NCI-H524 treated with DMSO at 0.1 percent for 48 hours (cell line): Measurements from ENCODE around the gene AP2S1.
"Not testable (repeated sequence)": the region's sequence is repeated elsewhere in the genome, so short reads cannot be mapped to it uniquely, and the experiment has no call there.

Experiments
- DNase-seq: peaks from one replicate; lab custom pipeline; 2025; lab: John Stamatoyannopoulos, UW

Gene AP2S1

DNA sequence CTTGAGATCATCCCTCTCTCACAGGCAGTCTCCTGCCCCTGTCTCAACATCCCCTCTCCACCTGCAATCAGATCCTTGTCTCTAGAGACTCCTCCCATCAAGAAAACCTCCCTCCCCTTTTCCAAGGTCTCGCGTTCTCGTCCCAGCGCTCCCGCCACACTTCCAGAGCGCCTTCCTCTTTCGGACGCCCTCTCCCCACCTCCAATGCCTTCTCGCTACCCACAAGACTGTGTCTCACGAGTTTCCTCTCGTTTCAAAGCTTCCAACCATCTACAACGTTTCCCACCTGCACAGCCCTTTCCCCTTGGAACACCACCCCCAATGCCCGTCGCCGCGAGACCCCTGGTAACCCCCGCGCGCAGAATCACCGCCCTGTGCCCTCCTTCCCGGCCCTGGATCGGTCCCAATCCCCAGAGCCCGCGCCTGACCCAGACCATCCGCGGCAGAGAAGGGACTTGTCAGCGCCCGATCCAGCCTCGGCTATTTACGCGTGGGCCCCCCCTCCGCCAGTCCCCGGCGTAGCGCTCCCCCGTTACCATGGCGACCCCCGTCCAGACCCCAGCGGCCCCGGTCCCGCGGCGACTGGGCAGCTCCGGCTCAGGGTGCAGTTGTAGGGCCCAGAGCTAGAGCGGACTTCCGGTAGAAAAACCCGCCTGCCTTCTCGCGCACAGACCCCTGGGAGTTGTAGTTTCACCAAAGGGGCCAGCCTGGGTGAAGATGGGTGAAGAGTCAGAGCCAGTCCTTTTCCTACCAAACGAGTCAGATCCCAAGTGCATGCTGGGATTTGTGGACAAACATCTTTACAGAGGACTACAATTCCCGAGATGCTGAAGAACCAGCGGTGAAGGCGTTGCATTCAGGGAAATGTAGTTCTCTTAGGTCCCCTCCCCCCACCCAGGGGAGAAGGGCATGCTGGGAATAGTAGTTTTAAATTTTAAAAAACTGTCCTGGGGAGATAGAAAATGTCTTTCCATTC is at the start of gene AP2S1:
Gene AP2S1 (minus strand): TSS at position 619 of the 976 bp plus-strand sequence. CDS start 80 bp downstream, at position 539.
- DNase-seq, result peak; percentile 95

DNA sequence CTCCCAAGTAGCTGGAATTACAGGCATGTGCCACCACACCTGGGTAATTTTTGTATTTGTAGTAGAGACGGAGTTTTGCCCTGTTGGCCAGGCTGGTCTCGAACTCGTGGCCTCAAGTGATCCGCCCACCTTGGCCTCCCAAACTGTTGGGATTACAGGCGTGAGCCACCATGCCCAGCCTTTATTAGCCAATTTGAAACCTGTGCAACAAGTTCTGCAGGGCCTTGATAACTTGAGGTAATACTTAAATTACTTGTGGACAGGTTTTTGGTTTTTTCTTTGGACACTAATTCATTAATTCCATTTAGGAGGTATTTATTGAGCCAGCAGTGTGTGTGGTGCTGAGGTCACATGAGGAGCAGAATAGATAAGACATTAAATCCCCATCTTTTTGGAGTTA is 49.7 kb upstream of the AP2S1 start:
- no peak for DNase-seq

DNA sequence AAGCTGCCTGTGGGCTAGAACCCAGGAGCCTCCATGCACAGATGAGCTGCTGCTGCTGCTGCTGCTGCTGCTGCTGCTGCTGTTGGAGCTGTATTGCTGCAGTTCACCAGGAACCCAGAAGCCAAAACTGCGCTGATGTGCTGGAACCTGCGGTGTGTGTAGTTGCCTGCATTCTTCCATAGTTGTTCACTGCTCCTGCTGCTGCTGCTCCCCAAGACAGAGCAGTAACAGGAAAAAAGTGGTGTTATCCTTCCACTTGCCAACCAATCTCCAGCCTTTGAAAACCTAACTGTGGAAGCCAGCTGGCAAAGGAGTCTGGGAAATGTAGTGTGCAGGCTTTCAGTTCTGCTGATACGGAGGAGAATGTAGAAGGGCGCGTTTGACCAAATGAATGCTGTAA is 48.1 kb upstream of the AP2S1 start:
- no peak for DNase-seq

DNA sequence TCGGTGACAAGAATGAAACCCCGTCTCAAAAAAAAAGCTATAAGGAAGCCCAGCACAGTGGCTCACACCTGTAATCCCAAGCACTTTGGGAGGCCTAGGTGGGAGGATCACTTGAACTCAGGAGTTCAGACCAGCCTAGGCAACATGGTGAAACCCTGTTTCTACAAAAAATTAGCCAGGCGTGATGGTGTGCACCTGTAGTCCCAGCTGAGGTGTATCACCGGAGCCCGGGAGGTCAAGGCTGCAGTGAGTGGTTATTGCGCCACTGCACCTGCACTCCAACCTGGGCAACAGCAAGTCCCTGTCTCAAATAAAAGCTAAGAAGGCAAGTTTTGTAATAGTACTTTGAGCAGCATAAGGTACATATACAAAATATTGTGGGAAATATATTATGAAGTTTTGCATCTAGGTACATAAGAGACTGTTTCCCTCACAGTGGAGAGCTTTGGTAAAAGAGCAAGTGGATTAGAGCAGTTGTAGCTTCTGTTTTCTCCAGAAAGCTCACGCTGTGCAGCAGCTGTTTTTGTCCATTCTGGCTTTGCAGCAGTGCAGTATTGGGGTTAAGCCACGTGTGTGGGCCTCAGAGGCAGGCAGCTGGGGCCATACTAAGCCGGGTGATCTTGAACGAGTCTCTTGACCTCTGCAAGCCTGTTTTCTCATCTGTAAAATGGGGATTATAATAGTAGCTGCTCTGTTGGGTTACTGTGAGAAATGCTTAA is 45.6 kb upstream of the AP2S1 start:
- peak; percentile 26 for DNase-seq

DNA sequence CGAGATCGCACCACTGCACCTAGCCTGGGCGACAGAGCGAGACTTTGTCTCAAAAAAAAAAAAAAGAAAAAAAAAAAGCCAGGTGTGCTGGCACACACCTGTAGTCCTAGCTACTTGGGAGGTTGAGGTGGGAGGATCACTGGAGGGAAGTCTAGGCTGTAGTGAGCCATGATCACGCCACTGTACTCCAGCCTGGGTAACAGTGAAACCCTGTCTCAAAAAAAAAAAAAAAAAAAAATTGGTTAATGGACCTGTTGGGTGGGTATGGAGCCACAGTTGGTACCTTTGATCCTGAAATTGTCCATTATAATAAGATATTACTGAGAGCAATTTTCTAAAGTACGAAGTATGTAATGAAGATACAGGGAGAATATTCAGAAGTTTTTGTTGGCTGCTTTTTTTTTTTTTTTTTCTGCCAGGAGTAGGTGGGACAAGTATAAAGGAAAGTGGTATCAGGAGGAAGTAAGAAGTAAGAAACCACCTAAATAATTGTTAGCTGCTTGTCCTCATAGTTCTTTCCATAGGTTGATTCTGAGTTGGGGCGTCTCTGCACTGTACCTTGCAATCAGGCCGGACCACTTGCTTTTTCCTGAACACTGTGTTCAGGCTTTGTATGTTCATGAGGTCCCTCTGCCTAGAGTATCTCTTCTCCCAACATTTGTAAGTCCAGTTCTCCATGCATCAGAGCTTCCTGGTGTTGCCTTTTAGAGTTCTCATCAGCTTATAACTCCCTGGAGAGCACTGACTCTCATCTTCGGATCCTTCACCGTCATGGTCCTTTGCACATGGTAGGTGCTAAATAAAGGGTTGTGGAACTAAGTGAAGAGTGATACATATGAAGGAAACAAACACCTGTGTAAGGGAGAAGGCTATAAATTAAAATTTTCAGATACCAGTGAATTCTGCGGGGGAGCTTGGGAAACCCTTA is 41.9 kb upstream of the AP2S1 start:
- DNase-seq, result no peak

DNA sequence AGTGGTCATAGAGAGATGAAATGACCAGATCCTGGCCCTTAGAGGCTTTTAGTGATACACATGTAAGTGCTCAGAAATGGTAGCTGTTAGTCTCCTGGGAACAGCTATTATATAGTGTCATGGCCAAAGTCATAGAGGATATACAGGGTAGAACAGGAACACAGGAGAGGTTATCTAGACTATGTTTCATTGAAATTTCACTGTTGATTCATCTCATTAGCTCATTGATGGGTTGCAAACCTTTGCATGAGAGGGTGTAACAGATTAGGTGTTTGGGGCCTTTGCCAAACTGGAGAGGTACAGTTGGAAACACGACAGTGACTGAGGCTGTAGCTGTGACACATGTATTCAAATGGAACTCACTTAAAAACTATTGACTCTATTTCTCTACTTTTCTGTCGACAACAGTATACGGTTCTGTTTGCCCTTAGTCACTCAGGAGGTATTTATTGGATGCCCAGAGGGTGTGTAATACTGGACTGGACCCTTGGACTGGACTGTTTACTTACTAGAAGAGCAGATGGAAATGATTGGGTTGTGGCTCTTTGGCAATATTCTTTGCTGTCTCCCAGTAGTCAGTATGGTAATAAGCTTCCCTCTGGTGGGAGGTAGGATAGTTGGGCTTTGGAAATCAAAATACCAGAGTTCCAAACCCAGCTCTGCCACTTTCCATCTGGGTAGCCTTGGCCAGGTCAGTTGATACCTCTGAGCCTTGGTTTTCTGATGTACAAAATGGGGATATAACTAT is 40.0 kb upstream of the AP2S1 start:
- no peak for DNase-seq

DNA sequence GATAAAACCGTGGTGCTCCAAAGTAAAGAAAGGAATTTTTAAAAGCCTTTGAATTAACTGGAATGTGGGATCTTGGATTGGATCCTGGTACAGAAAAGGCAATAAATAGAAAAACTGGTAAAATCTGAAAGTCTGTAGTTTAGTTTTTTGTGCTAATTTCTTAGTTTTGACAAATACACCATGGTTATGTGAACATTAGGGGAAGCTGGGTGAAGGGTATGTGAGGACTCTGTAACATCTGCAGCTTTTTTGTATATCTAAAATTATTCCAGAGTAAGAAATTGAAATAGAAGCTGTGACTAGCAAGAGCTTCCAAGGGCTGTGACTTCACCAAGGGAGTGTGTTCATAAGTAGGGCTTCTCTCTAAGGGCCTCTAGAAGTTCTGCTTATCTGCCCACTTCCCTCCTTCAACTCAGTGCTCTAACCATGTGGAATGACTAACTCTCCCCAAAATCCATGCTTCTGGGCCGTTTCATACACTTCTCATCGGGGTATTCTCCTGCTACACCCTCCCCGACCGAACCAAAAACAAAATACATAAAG is 36.7 kb upstream of the AP2S1 start:
- DNase-seq, result no peak

DNA sequence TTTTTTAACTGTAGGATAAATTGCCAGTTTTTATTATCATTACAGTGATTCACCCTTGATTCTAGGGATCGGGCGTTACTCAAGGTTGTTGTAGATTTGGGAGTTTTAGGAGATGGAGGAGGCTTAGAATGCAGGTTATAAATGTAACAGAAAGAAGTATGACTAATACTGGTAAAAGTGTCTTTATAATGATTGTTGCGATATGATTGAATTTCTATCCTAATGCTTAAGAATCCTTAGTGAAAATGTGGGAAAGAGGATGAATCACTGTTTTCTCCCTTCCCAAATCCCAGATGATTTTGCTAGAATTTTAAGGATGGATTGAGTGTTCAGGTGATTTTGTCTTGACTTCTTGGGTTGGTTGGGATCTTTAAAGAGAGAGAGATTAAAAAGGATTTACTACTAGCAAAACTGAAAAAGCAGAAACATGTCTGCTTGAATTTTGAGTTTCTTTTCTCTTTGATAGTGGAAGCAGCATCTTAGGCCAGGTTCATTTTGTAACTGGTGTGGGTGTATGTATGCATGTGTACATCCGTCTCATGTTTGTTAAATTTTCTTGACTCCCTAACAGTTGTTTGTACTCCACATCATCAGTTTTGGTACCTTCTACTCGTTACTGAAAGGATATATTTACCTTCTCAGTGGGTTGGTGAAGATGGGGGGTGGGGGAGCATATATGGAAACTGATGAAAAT is 36.0 kb upstream of the AP2S1 start:
- no peak for DNase-seq

DNA sequence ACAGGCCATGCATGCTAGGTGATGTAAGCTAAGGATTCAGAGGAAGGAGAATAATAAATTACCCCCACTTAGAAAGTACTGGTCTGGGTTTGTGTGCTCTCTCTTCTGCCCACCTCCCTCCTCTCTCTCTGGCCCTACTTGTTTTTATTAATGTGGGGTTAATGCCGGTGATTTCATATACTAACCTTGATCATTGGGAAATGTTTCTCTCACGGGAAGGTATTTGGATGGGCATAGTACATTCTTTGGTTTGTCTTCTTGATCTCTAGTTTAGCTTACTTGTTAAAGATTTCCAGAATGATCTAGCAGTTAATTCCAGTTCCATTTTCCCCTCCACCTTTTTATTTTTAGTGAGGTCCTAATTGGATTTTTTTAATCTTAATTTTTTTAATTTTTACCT is 34.8 kb upstream of the AP2S1 start:
- no peak for DNase-seq

DNA sequence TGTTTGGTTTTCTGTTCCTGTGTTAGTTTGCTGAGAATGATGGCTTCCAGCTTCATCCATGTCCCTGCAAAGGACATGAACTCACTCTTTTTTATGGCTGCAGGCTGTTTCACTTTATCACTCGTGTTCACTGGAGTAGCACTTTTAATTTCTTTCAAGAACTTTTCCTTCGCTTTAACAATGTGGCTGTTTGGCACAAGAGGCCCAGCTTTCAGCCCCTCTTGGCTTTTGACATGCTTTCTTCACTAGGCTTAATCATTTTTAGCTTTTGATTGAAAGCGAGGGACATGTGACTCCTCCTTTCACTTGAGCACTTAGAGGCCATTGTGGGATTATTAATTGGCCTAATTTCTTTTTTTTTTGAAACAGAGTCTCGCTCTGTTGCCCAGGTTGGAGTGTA is 32.1 kb upstream of the AP2S1 start:
- not testable (repeated sequence) for DNase-seq

DNA sequence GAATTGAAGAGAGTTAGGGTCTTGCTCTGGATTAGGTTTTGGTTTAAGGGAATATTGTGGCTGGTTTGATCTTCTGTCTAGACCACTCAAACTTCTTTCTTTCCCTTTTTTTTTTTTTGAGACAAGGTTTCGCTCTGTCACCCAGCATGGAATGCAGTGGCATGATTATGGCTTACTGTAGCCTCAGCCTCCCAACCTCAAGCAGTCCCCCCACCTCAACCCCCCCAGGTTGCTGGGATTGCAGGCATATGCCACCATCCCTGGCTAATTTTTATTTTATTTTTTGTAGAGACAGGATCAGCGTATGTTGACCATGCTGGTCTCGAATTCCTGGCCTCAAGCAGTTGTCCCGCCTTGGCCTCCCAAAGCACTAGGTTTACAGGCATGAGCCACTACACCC is 31.4 kb upstream of the AP2S1 start:
- no peak for DNase-seq

DNA sequence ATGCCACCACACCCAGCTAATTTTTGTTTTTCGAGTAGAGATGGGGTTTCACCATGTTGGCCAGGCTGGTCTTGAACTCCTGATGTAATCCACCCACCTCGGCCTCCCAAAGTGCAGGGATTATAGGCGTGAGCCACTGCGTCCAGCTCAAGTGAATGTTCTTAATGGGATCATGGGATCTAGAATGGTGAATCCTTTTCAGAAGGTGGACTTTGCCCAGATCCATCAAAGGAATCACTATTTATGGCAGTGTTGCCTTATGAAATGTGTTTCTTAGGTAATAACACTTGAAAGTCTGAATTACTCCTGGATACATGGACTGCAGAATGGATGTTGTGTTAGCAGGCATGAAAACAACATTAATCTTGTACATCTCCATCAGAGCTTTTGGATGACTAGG is 30.4 kb upstream of the AP2S1 start:
- DNase-seq, result no peak

DNA sequence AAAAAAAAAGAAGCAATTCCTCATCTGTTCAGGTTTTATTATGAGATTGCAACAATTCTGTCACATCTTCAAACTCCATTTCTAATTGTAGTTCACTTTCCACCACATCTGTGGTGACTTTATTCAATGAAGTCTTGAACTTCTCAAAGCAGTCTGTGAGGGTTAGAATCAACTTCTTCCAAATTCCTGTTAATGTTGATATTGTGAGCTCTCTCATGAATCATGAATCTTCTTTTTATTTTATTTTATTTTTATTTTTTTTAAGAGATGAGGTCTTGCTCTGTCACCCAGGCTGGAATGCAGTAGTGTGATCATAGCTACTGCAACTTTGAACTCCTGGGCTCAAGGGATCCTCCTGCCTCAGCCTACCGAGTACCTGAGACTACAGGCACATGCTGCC is 29.8 kb upstream of the AP2S1 start:
- DNase-seq, result no peak

DNA sequence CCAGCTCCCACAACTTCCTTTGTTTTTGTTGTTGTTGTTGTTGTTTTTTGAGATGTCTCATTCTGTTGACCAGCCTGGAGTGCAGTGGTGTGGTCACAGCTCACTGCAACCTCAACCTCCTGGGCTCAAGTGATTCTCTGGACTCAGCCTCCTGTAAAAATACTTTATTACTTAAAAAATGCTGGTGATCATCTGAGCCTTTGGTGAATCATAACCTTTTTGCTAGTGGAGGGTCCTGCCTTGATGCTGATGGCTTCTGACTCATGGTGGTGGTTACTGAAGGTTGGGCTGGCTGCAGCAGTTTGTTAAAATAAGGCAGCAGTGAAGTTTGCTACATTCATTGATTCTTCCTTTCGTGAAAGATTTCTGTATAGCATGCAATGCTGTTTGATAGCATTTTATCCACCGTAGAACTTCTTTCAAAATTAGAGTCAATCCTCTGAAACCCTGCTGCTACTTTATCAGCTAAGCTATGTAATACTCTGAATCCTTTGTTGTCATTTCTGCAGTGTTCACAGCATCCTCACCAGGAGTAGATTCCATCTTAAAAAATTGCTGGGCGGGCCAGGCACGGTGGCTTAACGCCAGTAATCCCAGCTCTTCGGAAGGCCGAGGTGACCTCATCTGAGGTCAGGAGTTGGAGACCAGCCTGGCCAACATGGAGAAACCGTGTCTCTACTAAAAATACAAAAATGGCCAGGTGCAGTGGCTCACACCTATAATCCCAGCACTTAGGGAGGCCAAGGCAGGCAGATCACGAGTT is 28.1 kb upstream of the AP2S1 start:
- DNase-seq, result no peak

DNA sequence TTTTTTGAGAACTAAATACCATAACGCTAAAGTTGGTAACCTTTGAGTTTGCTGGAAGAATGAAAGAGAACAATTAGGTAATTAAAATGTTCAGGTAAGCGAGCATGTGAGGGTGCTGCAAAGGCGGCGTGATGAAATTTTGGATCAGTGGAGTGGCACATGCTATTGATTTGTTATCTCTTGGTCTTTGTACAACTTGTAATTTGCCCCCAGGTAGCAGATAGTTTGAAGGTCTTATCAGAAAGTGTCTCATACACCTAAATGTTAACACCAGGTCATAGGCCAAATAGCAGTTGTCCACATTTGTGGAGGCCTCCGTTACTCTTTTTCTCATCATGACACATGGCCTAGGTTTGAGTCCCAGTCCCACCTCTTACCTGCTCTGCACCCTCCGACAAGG is 25.0 kb upstream of the AP2S1 start:
- no peak for DNase-seq

DNA sequence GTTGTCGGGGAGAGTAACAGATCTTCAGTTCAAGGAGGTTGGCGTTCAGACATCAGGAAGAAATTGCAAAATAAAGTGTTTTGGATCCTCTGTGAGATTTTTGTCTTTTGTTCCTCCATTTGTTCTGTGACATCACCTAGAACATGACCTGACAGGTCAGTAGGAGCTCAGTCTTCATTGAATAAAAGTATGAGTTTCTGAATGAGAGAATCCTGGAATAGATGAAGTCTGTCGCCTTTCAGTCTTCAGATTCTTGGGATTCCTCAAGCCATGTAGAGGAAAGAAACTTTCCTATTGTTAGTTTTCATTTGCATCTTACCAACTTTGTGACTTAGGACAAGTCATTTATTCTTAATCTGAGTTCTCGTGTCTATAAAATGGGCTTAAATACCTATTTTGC is 24.6 kb upstream of the AP2S1 start:
- no peak for DNase-seq

DNA sequence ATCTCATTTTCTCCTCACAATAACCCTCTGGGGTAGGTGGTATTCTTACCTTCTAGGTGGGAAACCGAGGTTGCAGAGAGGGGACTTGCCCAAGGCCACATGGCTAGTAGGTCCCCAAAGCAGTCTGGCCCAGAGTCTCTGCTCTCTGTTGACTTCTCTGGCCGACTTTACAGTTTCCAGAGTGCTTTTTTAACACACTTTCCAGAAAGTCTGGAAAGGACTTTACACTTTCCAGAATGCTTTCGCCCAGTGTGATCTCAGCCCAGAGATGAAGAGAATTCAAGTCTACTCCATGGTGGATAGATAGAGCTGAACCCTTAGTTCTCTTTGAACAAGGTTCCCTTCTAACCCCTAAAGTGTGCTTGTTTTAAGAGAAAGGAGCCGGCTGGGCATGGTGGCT is 22.3 kb upstream of the AP2S1 start:
- DNase-seq, result no peak

DNA sequence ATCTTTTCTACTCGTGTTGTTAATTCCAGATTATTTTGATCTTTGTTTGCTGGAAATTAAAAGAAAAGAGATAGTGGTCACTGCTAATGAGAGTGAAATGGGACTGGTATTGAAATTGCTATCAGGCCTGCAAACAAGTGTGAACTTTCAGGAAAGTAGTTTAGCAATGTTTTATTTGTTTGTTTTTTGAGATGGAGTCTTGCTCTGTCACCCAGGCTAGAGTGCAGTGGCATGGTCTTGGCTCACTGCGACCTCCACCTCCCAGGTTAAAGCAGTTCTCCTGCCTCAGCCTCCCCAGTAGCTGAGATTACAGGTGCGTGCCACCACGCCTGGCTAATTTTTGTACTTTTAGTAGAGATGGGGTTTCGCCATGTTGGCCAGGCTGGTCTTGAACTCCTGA is 20.5 kb upstream of the AP2S1 start:
- not testable (repeated sequence) for DNase-seq

DNA sequence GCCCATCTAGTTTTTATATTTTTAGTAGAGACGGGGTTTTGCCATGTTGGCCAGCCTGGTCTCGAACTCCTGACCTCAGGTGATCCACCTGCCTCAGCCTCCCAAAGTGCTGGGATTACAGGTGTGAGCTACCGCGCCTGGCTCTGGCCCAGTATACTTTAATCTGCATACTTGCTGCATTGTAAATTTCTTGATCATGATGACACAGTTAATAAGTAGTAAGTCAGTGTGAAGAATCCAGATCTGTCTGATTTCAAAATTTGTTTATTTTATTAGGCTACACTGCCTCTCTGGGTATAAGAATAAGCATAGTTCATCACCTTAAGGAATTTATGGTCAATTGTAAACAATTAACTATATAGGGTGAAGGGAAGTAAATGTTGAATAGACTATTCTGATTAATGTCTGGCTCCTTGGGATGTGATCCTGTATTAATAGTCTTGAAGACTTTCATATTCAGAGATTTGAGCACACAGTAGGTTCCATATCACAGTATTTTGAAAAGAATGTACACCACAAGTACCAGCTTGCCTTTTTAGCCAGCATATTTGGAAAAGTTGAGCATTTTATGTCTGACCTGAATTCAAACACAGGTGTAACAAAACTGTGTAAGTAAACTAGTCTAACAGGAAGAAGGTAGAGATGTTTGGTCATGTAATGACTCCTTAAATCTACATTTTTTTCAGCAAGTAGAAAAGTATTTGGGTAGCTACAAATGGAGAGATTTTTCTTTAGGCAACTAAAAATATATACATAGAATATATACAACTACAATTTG is 17.6 kb upstream of the AP2S1 start:
- no peak for DNase-seq
